WTC11 (cell line): ENCODE results near the gene KSR1.

Source experiments
- CREB1 ChIP-seq: sonication (generic); formaldehyde crosslinking; IDR thresholded peaks from 2 replicates; pipeline ENCODE4 v1.8.0; 2023; ENCODE audit warnings: mild to moderate bottlenecking, missing genetic modification reagents
- CTCF ChIP-seq: fragments of 200-600 bp; IDR thresholded peaks from 2 replicates; pipeline ENCODE4 v1.8.0; 2022; ENCODE audit warnings: antibody characterized with exemption
- NFATC4 ChIP-seq: fragments of 250-450 bp; sonication (Bioruptor Pico); IDR thresholded peaks from 2 replicates; pipeline ENCODE4 v1.9.0; 2021; ENCODE audit warnings: mild to moderate bottlenecking
- OVOL2 ChIP-seq: fragments of 250-450 bp; sonication (Bioruptor Pico); IDR thresholded peaks from 2 replicates; pipeline ENCODE4 v1.9.0; 2021; ENCODE audit warnings: mild to moderate bottlenecking, borderline replicate concordance
- SP1 ChIP-seq: sonication (generic); formaldehyde crosslinking; conservative IDR thresholded peaks from 2 replicates; pipeline ENCODE4 v1.8.1; 2022; ENCODE audit warnings: missing genetic modification reagents
- TEAD1 ChIP-seq: sonication (generic); formaldehyde crosslinking; IDR thresholded peaks from 2 replicates; pipeline ENCODE4 v1.8.0; 2022; ENCODE audit warnings: mild to moderate bottlenecking, missing genetic modification reagents
- TEAD4 ChIP-seq: sonication (generic); formaldehyde crosslinking; IDR thresholded peaks from 2 replicates; pipeline ENCODE4 v1.8.0; 2022; ENCODE audit warnings: mild to moderate bottlenecking, missing genetic modification reagents
- ZNF138 ChIP-seq: sonication (generic); formaldehyde crosslinking; conservative IDR thresholded peaks from 2 replicates; pipeline ENCODE4 v1.8.1; 2022; ENCODE audit warnings: mild to moderate bottlenecking, moderate library complexity, missing genetic modification reagents
- ZNF263 ChIP-seq: sonication (generic); formaldehyde crosslinking; IDR thresholded peaks from 2 replicates; pipeline ENCODE4 v1.8.1; 2022; ENCODE audit warnings: low read depth, mild to moderate bottlenecking, moderate library complexity, missing genetic modification reagents

DNA sequence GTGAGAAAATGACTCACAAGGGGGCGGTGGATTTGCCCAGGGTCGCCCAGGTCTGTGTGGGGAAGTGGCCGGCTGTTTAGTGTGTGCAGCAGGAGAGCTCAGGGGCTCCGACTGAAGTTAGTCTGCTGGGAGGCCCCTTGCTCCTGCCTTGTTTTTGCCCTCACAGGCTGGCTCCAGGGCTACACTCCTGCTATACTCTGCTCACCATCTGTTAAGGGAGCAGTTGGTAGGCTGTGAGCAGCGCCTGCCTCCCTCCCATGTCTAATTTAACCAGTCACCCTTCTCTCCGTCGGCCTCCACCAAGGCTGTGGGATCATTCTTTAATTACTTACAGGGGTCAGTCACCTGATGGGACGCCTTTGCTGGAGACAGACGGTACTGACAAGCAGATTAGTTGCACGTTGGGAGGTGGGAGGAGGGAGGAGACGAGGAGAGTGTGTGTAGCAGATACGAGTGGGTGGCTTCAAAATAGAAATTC, 35.5 kb downstream of the KSR1 start:
- no peak for TF ChIP-seq CREB1 (CRISPR knock-in tag)
- no peak for TF ChIP-seq CTCF
- TF ChIP-seq NFATC4 (CRISPR knock-in tag): no peak
- TF ChIP-seq ZNF263: no peak
- no peak for TF ChIP-seq SP1 (CRISPR knock-in tag)
- no peak for TF ChIP-seq TEAD1 (CRISPR knock-in tag)
- no peak for TF ChIP-seq OVOL2 (CRISPR knock-in tag)
- TF ChIP-seq ZNF138 (CRISPR knock-in tag): no peak
- TF ChIP-seq TEAD4 (CRISPR knock-in tag): no peak
